Measurements from ENCODE around the gene CDHR2. TPM values are rescaled to one million over a fixed set of nuclear protein-coding genes. Genes with fewer than 3 reads are reported as not detected.

The CDHR2 gene
- total RNA-seq, 1 donor from 2014 or later, result 0.20 TPM

DNA sequence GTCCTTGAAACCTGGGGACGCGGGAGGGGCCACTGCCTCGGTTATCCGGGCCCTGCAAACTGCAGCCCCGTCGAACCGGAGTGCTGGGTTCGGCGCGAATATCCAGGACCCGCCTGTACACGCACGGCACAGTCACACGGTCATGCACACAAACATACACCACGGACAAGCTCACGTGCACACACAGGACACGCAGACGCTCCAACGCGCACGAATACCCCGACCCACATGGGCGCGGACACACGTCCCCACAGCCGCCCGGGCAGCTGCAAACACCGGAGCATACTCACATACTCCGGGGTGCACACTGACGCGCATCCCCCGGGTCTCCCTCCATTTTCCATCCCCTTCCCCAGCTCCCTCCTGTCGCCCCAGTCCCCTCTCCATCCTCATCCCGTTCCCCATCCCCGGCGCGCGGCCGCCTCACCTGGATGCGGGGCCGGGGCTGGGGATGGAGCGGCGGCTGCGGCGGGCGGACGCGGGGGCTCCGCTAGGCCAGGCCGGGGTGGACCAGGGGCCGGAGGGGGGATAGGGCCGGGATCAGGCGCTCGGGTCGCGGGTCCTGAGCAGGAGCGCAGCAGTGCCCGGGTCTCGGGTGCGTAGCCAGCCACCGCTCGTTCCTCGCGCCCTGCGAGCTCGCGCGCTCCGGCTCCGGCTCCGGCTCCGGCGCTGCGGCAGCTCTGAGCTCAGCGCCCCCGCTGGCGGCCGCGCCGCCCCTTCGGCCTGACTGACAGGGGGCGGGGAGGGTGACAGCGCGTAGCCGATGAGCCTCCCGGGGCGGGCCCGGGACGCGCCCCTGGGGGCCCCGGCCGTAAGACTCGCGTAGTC is 80.9 kb downstream of the CDHR2 start, which contains the start of the genes EIF4E1B and SNCB:
Gene EIF4E1B, plus strand, starts transcription at position 823 of the 828 bp plus-strand sequence. CDS start 12,113 bp downstream, outside the sequence.
Gene SNCB, minus strand, starts transcription at position 682 of the 828 bp plus-strand sequence. CDS start 880 bp downstream, outside the sequence.
- DNase-seq, result peak; percentile 68
- intact Hi-C loops (cut with micrococcal nuclease), result no loop called here
- peak; percentile 91 for ATAC-seq

- ATAC-seq, result peak; percentile 7
- intact Hi-C loops (cut with micrococcal nuclease), result no loop called here
Measured at GRCh38 chr5:176630681-176631222, 81.6 kb downstream of the CDHR2 start.

GRCh38 chr5:176631383-176632200 is 82.5 kb downstream of the CDHR2 start:
- intact Hi-C loops (cut with micrococcal nuclease), result no loop called here
- no peak for ATAC-seq
- no peak for DNase-seq

More at GRCh38 chr5:176630681-176631222, 81.6 kb downstream of the CDHR2 start:
- no peak for DNase-seq

- peak; percentile 38 for ATAC-seq
- intact Hi-C loops (cut with micrococcal nuclease), result no loop called here
- DNase-seq, result no peak
Measured at GRCh38 chr5:176632745-176633144, 83.6 kb downstream of the CDHR2 start.

- DNase-seq (no peak), ATAC-seq (no peak)
- intact Hi-C loops (cut with micrococcal nuclease), result no loop called here
Measured at GRCh38 chr5:176633598-176633997, 84.5 kb downstream of the CDHR2 start.

DNA sequence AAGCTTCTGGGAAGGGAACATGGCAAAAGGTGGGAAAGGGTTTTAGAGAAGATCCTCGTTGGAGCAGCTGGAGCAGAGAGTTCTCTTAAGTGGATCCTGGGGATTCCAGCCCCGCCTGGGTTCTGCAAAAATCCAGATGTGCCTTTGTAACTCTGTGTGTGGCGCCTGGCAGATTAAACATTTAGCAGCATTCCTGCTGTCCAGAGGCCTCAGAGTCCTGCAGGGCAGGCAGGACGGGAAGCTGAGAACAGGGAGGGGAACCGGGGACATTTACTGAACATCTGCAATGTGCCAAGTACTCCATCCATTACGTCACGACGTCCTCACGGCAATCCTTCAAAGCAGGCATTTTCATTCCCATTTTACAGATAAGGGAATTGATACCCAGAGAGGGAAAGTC is 87.3 kb downstream of the CDHR2 start:
- DNase-seq (no peak), ATAC-seq (no peak)
- intact Hi-C loops (cut with micrococcal nuclease), result no loop called here

DNA sequence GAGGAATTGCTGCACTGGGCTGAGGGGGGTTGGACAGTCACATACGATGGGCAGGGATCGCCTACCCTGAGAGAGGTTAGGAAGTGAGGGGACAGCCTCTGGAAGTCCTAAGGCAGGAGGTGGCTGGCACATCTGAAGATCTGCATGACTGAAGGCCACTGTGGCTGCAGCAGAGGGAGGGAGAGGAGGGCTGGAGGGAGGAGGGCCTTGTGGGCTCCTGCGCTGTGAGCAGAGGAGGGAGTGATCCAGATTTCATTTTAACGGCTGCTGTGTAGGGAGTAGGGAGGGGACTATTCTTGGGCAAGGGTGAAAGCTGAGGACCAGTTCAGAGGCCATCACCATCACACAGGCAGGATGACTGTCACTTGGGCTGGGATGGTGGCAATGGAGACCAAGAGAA is 88.4 kb downstream of the CDHR2 start:
- DNase-seq, result no peak
- intact Hi-C loops (cut with micrococcal nuclease), result no loop called here

GRCh38 chr5:176638437-176638836 is 89.3 kb downstream of the CDHR2 start:
- ATAC-seq (no peak), DNase-seq (no peak)
- intact Hi-C loops (cut with micrococcal nuclease), result no loop called here

More for the DNA sequence above, 88.4 kb downstream of the CDHR2 start:
- no peak for ATAC-seq

GRCh38 chr5:176639208-176639607 is 90.1 kb downstream of the CDHR2 start:
- ATAC-seq, result no peak

DNA sequence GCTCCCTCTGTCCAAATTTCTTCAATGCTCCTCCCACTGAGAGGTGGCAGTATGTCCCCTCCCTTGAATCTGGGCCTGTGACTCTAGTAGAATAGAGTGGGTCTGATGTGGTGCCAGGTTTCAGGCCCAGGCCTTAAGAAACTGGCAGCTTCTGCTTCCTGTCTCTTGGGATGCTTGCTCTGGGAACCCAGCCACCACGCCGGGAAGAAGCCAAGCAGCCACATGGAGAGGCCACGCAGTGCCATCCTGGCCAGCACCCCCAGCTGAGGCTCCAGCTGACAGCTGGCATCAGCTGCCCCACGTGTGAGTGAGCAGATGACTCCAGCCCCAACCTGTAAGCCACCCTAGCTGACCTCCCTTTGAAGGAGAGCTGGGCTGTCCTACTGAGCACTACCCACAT is 90.8 kb downstream of the CDHR2 start:
- ATAC-seq (peak; percentile 97), DNase-seq (peak; percentile 87)
- intact Hi-C loops (cut with micrococcal nuclease), result no loop called here

More at GRCh38 chr5:176639208-176639607, 90.1 kb downstream of the CDHR2 start:
- no peak for DNase-seq
- intact Hi-C loops (cut with micrococcal nuclease), result no loop called here

- intact Hi-C loops (cut with micrococcal nuclease), result no loop called here
- DNase-seq (no peak), ATAC-seq (no peak)
Measured at GRCh38 chr5:176640616-176641015, 91.5 kb downstream of the CDHR2 start.

GRCh38 chr5:176642675-176643490 is 93.7 kb downstream of the CDHR2 start:
- intact Hi-C loops (cut with micrococcal nuclease), result no loop called here
- DNase-seq (no peak), ATAC-seq (no peak)

DNA sequence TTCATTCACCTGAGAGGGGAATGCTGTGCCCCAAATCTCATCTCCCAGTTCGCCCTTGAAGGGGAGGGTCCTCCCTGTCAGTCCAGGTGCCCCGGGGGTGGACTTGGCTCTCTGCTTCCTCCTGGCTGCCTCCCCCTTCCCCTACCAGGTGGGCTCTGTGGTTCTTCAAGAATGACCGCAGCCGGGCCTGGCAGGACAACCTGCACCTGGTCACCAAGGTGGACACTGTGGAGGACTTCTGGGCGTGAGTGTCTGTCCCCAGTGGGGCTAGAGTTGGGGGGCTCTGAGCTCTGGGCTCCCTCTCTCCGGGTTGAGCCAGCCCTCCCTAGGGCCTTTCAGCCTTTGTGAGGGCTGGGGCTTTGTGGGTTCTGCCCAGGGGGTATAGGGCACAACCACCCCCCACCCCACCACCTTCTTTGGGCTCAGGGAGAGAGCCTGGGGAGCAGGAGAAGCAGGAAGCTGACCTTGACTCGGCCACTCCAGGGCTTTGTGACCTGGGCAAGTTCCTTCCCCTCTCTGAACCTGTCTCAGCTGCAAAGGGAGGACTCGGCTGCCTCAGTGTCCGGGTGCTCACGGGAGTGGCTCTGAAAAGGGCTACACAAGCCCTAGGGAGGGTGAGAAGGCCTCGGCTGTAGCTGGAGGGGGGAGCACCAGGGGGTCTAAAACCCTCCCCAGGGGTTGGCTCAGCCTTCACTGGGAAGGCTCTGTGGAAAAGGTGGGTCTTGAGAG is 94.5 kb downstream of the CDHR2 start:
- intact Hi-C loops (cut with micrococcal nuclease), result no loop called here

GRCh38 chr5:176644294-176644693 is 95.2 kb downstream of the CDHR2 start:
- DNase-seq (no peak), ATAC-seq (no peak)
- intact Hi-C loops (cut with micrococcal nuclease), result no loop called here

More for the DNA sequence above, 94.5 kb downstream of the CDHR2 start:
- no peak for DNase-seq
- no peak for ATAC-seq

DNA sequence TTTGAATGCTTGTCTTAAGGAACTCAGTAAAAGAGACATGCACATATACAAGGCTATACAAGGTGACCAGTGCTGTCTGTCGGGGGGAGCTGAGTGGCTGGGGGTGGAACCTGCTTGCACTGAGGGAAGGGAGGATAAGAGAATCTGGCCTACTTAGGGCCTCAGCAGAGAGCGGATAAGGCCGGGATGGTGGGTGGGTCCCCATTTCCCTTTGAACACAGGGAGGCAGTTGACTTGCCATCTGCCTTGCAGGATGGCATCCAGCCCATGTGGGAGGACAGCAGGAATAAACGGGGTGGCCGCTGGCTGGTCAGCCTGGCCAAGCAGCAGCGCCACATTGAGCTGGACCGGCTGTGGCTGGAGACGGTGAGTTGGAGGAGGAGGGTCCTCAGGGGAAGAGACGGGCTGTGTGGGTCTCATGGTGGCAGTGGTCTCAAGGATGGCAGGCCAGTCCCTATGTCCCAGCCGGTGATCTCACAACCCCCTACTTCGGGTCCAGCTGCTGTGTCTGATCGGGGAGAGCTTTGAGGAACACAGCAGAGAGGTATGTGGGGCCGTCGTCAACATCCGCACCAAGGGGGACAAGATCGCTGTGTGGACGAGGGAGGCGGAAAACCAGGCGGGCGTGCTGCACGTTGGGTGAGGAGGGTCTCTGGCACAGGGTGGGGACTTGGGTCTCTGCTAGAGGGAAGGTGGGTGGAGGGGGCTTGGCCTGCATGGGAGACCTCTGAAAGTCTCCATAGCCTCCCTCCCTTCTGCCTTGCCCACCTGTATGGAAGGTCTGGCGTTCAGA is 95.9 kb downstream of the CDHR2 start:
- intact Hi-C loops (cut with micrococcal nuclease), result no loop called here
- no peak for DNase-seq

More for the DNA sequence above, 95.9 kb downstream of the CDHR2 start:
- ATAC-seq, result no peak

Data from left ventricle myocardium superior (tissue), 1 donor.